Kasumi-1 (cell line): ENCODE results near the gene BCAS3.

Experiments
- DNase-seq, 2 experiments: peaks; one replicate each; lab custom pipeline; 2025; lab: John Stamatoyannopoulos, UW

The BCAS3 gene

DNA sequence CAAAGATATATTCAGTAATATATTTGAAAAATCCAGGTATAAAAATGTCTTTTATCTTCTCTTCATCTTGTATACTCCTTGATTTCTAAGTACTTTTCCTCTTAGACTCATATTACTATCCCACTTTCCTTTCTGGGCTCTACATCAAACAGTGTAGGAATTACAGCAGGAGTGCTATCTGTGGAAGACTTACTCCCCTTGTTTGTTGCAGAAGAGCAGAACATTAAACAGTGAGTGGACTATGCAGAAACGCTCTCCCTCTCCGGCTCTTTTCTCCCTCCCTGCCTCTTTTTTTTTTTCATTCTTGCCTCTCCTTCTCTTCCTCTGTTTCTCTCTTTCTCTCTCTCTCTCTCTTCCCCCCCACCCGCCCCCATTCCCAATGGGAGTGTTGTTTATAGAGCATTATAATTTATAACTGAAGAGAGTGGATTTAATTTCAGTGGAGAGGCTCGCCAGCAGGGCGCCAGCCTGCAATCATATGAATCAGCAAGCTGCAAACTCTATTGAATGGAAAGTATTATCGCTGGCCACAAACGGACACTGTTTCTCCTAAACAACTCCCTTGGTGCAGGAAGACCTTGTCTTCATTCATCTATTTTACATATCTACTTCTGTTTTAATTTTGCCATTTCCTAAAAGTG lies 479.7 kb downstream of the BCAS3 start:
- no peak for DNase-seq

DNA sequence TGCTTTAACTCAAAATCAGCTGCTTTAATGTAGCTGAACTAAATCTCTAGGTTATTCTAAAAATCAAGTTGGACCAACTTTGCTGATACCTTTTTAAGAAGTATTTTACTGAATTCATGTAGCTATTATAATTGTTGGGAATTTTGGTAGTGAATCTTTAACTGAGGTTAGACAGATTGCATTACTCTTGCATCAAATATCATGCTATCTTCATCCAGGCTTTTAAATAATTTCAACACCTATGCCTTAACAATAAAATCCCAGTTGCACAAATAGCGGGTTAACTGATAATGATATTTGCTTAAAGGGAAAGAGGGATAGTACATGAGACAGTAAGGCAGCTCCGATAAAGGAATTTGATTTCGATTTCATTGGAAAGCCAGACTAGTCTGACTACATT lies 480.7 kb downstream of the BCAS3 start:
- DNase-seq, result no peak

- DNase-seq, result no peak
These were observed 481.7 kb downstream of the BCAS3 start for GRCh38 chr17:61159221-61159814.

DNA sequence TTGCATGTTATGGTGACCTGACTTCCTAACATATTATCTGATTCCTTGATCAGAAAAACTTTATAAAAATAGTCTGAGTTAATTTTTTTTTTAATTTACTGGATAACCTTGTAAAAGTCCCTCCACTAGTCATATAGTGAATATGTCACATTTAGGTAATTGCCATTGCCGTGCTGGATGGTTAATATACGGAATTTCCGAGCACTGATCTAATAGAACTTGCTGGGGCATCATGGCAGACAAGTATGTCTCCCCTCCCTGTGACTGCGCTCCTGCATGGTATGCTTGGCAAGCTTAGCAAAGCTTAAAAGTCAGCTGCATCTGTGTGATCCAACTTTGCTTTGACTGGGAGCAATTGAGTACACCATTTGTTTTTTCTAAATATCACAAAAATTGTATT lies 482.6 kb downstream of the BCAS3 start:
- DNase-seq, result no peak

DNA sequence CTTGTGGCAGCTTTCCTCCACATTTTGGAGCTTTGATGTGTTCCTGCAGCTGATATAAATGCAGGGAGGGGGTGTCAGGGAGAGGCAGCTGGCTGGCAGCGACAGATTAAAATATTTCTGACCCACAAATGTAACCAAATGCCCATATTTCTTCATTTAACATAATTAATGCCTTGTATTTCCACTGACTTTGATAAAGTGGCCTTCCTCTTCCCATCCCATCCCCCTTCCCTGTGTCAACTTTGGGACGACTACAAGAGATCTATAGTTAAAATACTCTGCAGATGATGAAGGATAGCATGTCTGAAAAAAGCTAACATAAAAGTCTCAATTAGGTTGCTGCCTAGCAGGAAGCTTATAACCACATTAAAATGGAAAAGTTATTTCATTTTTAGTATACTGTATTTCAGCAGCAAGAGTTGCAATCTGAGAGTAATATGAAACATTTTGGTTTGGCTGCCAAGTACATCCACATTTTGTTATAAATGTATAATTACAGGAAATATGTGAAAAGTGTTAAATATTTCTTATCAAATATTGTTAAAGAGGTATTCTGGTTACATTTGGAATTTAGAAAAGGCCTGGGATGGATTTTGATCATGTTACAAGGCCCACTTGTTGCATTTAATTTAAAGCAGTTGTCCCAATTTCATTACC lies 483.3 kb downstream of the BCAS3 start:
- no peak for DNase-seq

GRCh38 chr17:61161615-61162134 lies 484.0 kb downstream of the BCAS3 start:
- DNase-seq, result no peak

DNA sequence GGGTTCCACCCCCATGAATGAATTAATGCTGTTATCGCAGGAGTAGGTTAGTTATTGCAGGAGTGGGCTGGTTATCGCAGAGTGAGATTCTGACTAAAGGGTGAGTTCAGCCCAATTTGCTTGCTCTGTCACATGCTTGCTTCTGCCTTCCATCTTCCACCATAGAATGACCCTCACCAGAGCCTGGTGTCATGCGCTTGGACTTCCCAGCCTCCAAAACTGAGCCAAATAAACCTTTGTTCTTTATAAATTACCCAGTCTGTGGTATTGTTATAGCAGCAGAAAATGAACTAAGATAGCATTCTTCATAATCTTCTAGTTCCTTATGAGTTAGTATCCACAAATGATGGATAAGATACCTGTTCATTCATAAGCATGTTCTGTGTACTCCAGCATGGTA lies 486.9 kb downstream of the BCAS3 start:
- DNase-seq, result no peak

DNA sequence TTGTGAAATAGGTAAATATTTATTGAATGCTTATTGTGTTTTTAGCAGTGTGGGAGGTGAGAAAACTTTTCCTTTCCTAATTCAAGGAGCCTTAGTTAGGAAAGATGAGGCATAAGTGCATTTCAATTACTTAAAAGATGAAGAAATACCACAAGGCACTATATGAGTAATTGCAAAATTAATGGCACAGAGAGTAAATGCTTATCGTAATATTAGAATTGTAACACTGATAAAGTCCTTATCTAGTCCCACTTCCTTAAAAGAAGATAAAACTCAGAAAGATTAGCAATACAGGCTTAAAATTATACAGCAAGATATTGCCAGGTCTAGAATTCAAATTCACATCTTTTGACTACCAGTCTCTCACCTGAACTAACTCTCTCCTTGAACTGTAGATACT lies 489.4 kb downstream of the BCAS3 start:
- DNase-seq, result no peak

- DNase-seq, result no peak
These were observed 490.9 kb downstream of the BCAS3 start for GRCh38 chr17:61168506-61168905.

DNA sequence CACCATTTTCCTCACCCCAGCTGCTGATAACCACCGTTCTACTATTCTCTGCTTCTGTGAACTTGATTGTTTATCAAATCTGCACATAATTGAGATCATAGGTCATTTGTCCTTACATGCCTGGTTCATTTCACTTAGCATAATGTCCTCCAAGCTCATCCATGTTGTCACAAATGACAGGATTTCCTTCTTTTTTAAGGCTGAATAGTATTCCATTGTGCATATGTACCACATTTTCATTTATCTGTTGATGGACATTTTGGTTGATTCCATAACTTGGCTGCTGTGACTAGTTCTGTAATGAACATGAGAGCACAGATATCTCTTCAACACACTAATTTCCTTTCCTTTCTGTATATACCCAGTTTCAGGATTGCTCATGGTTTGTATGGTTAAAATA lies 496.7 kb downstream of the BCAS3 start:
- no peak for DNase-seq

DNA sequence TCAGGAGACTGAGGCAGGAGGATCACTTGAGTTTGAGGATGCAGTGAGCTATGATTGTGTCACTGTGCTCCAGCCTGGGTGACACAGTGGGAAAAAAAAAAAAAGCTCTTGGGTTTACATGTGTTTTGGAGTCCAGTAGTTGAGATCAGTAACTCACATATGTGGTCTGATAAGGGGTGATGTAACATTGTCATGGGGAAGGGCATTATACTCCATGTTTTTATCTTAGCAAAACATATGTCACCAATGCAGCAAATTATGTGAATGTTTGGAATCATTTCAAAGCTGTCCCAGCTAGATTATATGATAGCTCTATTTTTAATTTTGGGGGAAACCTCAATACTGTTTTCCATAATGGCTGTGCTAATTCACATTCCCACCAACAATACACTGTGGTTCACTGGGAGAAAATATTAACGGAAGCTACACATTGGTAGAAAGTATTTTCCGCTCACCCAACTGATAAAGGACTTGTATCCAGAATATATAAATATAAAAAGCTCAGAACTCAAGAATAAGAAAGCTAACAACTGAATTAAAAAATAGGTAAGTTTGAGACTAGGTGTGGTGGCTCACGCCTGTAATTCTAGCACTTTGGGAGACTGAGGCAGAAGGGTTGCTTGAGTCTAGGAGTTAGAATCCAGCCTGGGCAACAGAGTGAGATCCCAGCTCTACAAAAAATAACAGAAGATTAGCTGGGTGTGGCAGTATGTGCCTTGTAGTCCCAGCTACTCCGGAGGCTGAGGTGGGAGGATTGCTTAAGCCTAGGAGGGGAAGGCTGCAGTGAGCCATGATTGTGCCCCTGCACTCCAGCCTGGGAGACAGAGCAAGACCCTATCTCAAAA lies 497.9 kb downstream of the BCAS3 start:
- DNase-seq, result no peak

- no peak for DNase-seq
These were observed 499.7 kb downstream of the BCAS3 start for GRCh38 chr17:61177351-61177750.

DNA sequence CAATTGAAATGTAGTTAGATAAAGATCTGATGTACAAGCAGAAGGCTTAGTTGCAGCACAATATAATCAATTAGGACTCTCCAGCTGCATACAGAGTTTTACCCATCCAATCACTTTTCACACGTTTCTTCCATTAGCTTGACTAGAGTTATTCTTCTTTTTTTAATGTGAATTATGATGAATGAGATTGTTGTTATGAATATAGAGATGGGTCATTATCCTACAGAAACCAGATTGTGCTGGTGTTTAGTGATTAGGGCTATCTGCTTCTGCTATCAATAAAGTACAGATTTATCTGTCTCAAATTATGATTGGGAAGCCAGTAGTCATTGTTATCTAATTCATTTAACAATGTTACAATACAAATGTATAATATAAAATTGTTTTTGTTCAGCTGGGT lies 500.6 kb downstream of the BCAS3 start:
- no peak for DNase-seq

- no peak for DNase-seq
These were observed 501.7 kb downstream of the BCAS3 start for GRCh38 chr17:61179380-61179806.

- DNase-seq, result no peak
These were observed 506.1 kb downstream of the BCAS3 start for GRCh38 chr17:61183793-61184192.

DNA sequence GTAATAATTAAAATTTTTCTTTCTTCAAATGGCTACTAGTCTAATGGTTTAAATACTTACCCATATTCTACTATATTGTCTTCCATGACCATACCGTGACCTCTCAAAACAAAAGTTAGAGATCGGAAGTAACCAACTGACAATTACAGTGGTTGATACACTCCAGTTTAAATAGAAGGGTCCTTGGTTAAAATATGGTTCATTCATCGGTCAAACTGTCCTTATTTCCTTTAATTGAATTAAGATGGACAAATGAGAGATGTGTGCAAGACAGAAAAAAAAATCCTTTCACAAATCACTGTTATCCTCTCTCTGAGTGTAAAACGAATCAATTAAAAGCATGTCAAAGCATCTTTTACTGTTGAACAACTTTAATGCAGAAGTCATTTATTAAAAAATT lies 507.7 kb downstream of the BCAS3 start:
- no peak for DNase-seq

DNA sequence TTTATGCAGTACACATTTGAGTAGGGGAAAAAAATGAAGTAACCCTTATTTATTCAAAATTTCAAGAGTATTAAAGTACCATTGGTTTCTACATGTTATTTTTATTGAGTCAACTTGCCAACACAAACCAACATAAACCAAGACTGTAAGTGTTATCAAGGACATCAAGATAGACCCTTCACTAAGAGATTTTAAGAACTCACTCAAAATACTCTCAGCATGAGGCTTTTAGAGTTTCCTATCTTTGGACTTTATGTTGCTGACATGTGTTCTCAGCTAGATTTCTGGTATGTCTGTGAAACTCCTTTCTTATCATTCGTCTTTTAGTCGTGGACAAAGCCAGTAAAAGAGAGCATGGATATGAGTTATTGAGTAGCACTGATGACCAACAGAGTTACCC lies 509.4 kb downstream of the BCAS3 start:
- DNase-seq, result no peak

DNA sequence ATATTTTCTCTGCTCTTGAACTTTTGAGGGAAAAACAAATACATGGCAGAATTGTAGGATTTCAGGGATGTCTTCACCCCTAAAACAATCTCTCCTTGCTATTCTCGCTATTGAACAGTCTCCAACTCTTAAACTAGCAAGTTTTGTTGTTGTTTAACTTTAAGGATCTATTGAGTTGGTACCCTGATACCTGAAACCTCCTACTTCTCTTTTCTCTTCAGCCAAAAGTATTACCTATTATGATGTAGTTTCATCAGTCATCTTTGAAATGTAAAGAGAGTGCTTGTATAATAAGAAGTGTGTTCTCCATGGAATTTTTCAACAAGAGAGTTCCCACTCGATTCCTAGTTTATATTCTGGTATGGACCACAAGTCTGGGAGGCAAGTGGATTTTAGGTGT lies 510.4 kb downstream of the BCAS3 start:
- DNase-seq, result no peak

DNA sequence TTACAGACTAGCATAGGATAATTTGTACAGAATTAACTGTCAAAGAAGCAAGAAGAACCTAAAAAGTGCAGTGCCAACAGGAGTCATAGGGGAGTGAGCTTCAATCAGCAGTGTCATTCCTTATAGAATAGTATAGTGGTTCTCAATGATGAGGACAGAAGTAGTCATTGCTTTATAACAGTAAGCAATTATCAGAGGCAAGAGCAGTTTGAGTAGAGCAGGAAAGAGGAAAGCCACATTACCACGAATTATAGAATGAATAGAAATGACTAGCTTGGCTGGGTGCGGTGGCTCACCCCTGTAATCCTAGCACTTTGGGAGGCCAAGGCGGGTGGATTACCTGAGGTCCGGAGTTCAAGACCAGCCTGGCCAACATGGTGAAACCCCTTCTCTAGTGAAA lies 512.3 kb downstream of the BCAS3 start:
- peak in 1 of 2 experiments; percentile 12 for DNase-seq

- no peak for DNase-seq
These were observed 518.7 kb downstream of the BCAS3 start for GRCh38 chr17:61196302-61196704.

- DNase-seq, result no peak
These were observed 519.1 kb downstream of the BCAS3 start for GRCh38 chr17:61196799-61197198.
